ENCODE data around the gene KCNIP2. TPM values are rescaled to one million over a fixed set of nuclear protein-coding genes. Genes with fewer than 3 reads are reported as not detected.

Gene KCNIP2
- total RNA-seq, 2 experiments from 2014 or later: 4.3 to 7.3 TPM

DNA sequence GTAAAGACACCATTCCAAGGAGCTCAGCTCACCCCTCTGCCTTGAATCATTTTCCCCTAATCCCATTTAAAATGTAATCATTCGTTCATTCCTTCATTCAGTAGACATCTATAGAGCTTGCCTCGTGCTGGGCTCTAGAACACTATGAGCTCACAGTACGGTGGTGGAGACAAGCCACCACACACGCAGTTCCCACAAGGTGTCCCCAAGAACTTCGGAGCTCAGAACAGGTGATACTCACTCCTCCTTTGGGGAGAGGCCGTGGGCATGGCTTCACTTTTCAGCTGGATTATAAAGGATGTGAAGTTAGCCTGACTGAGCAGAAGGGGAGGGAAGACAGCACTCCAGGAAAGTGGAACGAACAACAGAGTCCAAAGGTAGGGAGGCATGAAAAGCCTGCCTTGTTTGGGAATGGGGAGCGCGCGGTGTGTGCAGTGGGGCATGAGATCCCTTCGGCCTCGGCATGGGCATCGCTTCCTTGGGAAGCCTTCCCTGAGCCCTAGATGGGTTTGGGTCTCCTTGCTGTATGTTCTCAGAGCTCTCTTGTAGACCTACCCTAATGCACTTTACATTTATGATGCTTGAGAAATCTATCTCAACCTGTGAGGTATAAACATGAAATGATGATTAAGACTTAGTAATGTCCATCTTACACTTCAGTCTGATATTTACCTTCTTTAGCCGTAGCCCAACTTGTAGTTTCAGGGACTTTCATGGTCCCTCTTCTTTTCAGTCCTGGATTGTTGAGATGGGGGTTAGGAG lies 24.5 kb downstream of the KCNIP2 start:
- Histone ChIP-seq H3K4me1 (ENCODE audit: insufficient read depth, low read length, poor library complexity, severe bottlenecking) (peaks cover 22% of the 10 kb centered on the region), H3K79me2 (ENCODE audit: insufficient read depth, low read depth, low read length) (peaks cover 53% of the 10 kb centered on the region), H3K9me3 (ENCODE audit: low read length) (no peaks in the 10 kb centered on the region), H3K4me2 (ENCODE audit: low read length) (peak overlapping the region; percentile 77), H3K27ac (ENCODE audit: low read depth, low read length, poor library complexity, severe bottlenecking) (peak overlapping the region; percentile 59), H3K9me2 (ENCODE audit: insufficient read depth, low read length) (no peaks in the 10 kb centered on the region), H3K4me3 (ENCODE audit: low read depth, low read length, poor library complexity, severe bottlenecking) (peak overlapping the region; percentile 95), H4K20me1 (ENCODE audit: insufficient read depth, low read length) (peaks cover 27% of the 10 kb centered on the region), H3K36me3 (ENCODE audit: insufficient read depth, low read length) (peaks cover 11% of the 10 kb centered on the region; the same call in 1 of the 2 replicates), H2AFZ (ENCODE audit: low read length) (peak overlapping the region; percentile 86)
- BruUV-seq (replicated peaks): TSS peak; percentile 86
- DNase-seq (ENCODE audit: low spot score): no peak
- POLR2A ChIA-PET: interaction anchor here (0.5 to 2.1 kb wide), 14 partner anchors 8 to 1633 kb away, joined by 3 to 10 read pairs (median 4); partner anchors contain the start of gene ERLIN1
- CTCF ChIA-PET (ENCODE audit: unreplicated experiment): interaction anchor here (0.5 to 1.5 kb wide), 5 partner anchors 10 to 179 kb away, joined by 3 to 7 read pairs (median 3); no protein-coding TSS in a partner anchor
- intact Hi-C loops (cut with micrococcal nuclease; ENCODE audit: unreplicated experiment): loop anchor here (1.0 to 2.0 kb wide), 3 partner anchors 10 to 334 kb away; partner anchors contain the start of gene NOLC1
- TF ChIP-seq EZH2phosphoT487 (IDR thresholded peaks at IDR 0.05; ENCODE audit: borderline replicate concordance, low read depth, low read length): no peak
- TF ChIP-seq, protein P1, sequence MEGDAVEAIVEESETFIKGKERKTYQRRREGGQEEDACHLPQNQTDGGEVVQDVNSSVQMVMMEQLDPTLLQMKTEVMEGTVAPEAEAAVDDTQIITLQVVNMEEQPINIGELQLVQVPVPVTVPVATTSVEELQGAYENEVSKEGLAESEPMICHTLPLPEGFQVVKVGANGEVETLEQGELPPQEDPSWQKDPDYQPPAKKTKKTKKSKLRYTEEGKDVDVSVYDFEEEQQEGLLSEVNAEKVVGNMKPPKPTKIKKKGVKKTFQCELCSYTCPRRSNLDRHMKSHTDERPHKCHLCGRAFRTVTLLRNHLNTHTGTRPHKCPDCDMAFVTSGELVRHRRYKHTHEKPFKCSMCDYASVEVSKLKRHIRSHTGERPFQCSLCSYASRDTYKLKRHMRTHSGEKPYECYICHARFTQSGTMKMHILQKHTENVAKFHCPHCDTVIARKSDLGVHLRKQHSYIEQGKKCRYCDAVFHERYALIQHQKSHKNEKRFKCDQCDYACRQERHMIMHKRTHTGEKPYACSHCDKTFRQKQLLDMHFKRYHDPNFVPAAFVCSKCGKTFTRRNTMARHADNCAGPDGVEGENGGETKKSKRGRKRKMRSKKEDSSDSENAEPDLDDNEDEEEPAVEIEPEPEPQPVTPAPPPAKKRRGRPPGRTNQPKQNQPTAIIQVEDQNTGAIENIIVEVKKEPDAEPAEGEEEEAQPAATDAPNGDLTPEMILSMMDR (conservative IDR thresholded peaks at IDR 0.05; ENCODE audit: low read length): 0 out of 2 replicates have a peak, but pooled peaks have one; percentile 12

DNA sequence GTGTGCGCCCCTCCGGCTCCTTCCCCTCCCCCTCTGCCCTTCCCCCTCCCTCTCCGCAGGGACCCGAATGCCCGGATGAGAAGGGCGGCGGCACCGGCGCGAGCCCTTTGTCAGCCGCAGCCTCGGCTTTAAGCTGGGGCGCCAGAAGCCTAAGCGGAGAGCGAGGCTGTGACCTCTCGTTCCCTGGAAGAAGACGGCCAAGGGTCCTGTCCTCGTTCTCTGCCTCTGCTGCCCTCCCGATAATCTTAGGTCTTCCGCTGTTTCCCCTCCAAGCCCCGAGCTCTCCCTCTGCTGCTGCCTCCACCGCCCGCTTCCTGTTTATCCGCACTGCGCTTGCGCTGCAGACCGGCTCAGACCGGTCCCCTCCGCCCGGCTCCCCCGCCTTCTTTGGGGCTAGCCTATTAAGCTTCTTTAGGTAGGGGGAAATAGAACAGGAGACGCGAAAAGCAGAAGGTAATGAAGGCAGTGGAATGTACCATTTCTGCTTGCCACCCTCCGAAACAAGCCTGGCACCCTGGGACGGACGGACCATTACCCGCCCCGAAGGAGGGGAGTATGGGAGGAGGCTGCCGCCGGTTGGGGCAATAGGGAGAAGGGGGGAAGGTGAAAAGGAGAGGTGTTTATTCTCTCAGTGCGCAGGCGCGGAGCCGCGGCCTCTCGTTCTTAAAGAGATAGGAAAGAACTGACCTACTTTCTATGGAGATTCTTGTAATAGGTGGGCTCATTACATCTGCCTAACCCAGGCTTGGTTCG lies 25.3 kb downstream of the KCNIP2 start, which contains the start of gene OGA:
TSS of gene OGA (minus strand) at position 326 of the 753 bp plus-strand sequence. CDS start 422 bp downstream, outside the sequence.
- no peak for TF ChIP-seq EZH2phosphoT487 (IDR thresholded peaks at IDR 0.05; ENCODE audit: borderline replicate concordance, low read depth, low read length)
- TF ChIP-seq, protein P1 (conservative IDR thresholded peaks at IDR 0.05; ENCODE audit: low read length): no peak
- peaks cover 60% of the 10 kb centered on the region for H3K79me2 ChIP-seq (ENCODE audit: insufficient read depth, low read depth, low read length)

More for the DNA sequence above, 25.3 kb downstream of the KCNIP2 start, which contains the start of gene OGA:
- peak within 1 kb of the TSS; percentile 77 for H3K27ac ChIP-seq (ENCODE audit: low read depth, low read length, poor library complexity, severe bottlenecking)
- no TSS peak for BruUV-seq (replicated peaks)
- H3K4me2 ChIP-seq (ENCODE audit: low read length): peak within 1 kb of the TSS; percentile 99
- H4K20me1 ChIP-seq (ENCODE audit: insufficient read depth, low read length): peaks cover 34% of the 10 kb centered on the region
- peak within 1 kb of the TSS; percentile 95 for H3K4me3 ChIP-seq (ENCODE audit: low read depth, low read length, poor library complexity, severe bottlenecking)
- H3K4me1 ChIP-seq (ENCODE audit: insufficient read depth, low read length, poor library complexity, severe bottlenecking): peaks cover 27% of the 10 kb centered on the region
- peak within 1 kb of the TSS; percentile 86 for H2AFZ ChIP-seq (ENCODE audit: low read length)
- POLR2A ChIA-PET: interaction anchor here (0.6 to 2.1 kb wide), 11 partner anchors 9 to 201 kb away, joined by 3 to 10 read pairs (median 4); partner anchors contain the start of gene NPM3
- peak; percentile 100 for DNase-seq (ENCODE audit: low spot score)
- CTCF ChIA-PET (ENCODE audit: unreplicated experiment): interaction anchor here (0.5 to 1.5 kb wide), 4 partner anchors 18 to 180 kb away, joined by 3 to 7 read pairs (median 3); no protein-coding TSS in a partner anchor
- H3K36me3 ChIP-seq (ENCODE audit: insufficient read depth, low read length): peaks cover 19% of the 10 kb centered on the region; the same call in 1 of the 2 replicates
- intact Hi-C loops (cut with micrococcal nuclease; ENCODE audit: unreplicated experiment): loop anchor here (1.0 to 2.0 kb wide), 3 partner anchors 11 to 335 kb away; partner anchors contain the start of gene NOLC1
- H3K9me3 ChIP-seq (ENCODE audit: low read length): no peaks in the 10 kb centered on the region
- no peaks in the 10 kb centered on the region for H3K9me2 ChIP-seq (ENCODE audit: insufficient read depth, low read length)
